OCI-LY7 (cell line): ENCODE measurements around the gene KREMEN1. TPM values are rescaled to one million over a fixed set of nuclear protein-coding genes. Genes with fewer than 3 reads are reported as not detected.

Source experiments
- BruUV-seq: library from RNA; stranded (reverse); fragments of 400-500 nt; replicated peaks from 2 replicates; lab custom pipeline; 2021; lab: Mats Ljungman, UMichigan
- CTCF ChIA-PET: fragments of 300-600 bp; sonication (Branson Sonifier 250); formaldehyde crosslinking; loops from one replicate; lab custom pipeline; 2022; ENCODE audit warnings: antibody characterized with exemption; ENCODE audit not compliant: unreplicated experiment; lab: Charles Lee
- POLR2A ChIA-PET: fragments of 300-600 bp; sonication (Branson Sonifier 250); formaldehyde crosslinking; loops from one replicate; lab custom pipeline; 2022; ENCODE audit warnings: antibody characterized with exemption; lab: Charles Lee
- DNase-seq: peaks from one replicate; pipeline ENCODE4 v3.0.0-alpha.2; 2015; ENCODE audit warnings: low spot score
- H2AFZ ChIP-seq: fragments of 200-600 bp; sonication (generic), shearing (Covaris generic); 2 replicates; pipeline ENCODE4 v1.6.1; 2014; ENCODE audit warnings: mild to moderate bottlenecking, antibody characterized with exemption, low read length, moderate library complexity
- H3K27ac ChIP-seq: fragments of 200-600 bp; sonication (generic); 2 replicates; pipeline ENCODE4 v1.5.1; 2014; ENCODE audit warnings: mixed run types, low read depth, mild to moderate bottlenecking, moderate library complexity, low read length, inconsistent platforms; ENCODE audit not compliant: poor library complexity, severe bottlenecking
- H3K36me3 ChIP-seq: fragments of 200-600 bp; sonication (generic); 2 replicates; pipeline ENCODE4 v1.6.1; 2014; ENCODE audit warnings: mild to moderate bottlenecking, antibody characterized with exemption, low read length, moderate library complexity, mixed read lengths; ENCODE audit not compliant: insufficient read depth
- H3K4me1 ChIP-seq: fragments of 200-600 bp; sonication (generic); 2 replicates; pipeline ENCODE4 v1.5.1; 2014; ENCODE audit warnings: mild to moderate bottlenecking, low read length; ENCODE audit not compliant: insufficient read depth, poor library complexity, severe bottlenecking
- H3K4me2 ChIP-seq: fragments of 200-600 bp; sonication (generic); 2 replicates; pipeline ENCODE4 v1.6.1; 2014; ENCODE audit warnings: mild to moderate bottlenecking, low read length
- H3K4me3 ChIP-seq: fragments of 200-600 bp; sonication (generic); 2 replicates; pipeline ENCODE4 v1.5.1; 2014; ENCODE audit warnings: mild to moderate bottlenecking, low read depth, low read length; ENCODE audit not compliant: poor library complexity, severe bottlenecking
- H3K79me2 ChIP-seq: fragments of 200-600 bp; sonication (generic); 2 replicates; pipeline ENCODE4 v1.6.1; 2016; ENCODE audit warnings: low read depth, mild to moderate bottlenecking, low read length, moderate library complexity, mixed read lengths; ENCODE audit not compliant: insufficient read depth
- H3K9me2 ChIP-seq: fragments of 200-600 bp; sonication (generic); 2 replicates; pipeline ENCODE4 v1.6.1; 2016; ENCODE audit warnings: mild to moderate bottlenecking, low read length, mixed read lengths; ENCODE audit not compliant: insufficient read depth
- H3K9me3 ChIP-seq: fragments of 200-600 bp; sonication (generic); 2 replicates; pipeline ENCODE4 v1.6.1; 2014; ENCODE audit warnings: mild to moderate bottlenecking, mixed run types, low read length, mixed read lengths
- H4K20me1 ChIP-seq: fragments of 200-600 bp; sonication (generic); 2 replicates; pipeline ENCODE4 v1.6.1; 2014; ENCODE audit warnings: mild to moderate bottlenecking, antibody characterized with exemption, low read length, moderate library complexity, mixed read lengths; ENCODE audit not compliant: insufficient read depth
- CTCF ChIP-seq: fragments of 200-600 bp; sonication (generic); conservative IDR thresholded peaks from 2 replicates; pipeline ENCODE4 v1.5.1; 2014; ENCODE audit warnings: mild to moderate bottlenecking, antibody characterized with exemption, low read length, moderate library complexity, mixed read lengths
- EZH2phosphoT487 ChIP-seq: fragments of 200-600 bp; sonication (generic); IDR thresholded peaks from 2 replicates; pipeline ENCODE4 v1.6.1; 2018; ENCODE audit warnings: low read depth, borderline replicate concordance, mild to moderate bottlenecking, mixed run types, antibody characterized with exemption, low read length, moderate library complexity, mixed read lengths
- intact Hi-C: fragments of 100-400 bp; cut with micrococcal nuclease; formaldehyde crosslinking; loops from one replicate; pipeline ENCODE4 v1.10.0; 2022; ENCODE audit not compliant: unreplicated experiment
- total RNA-seq, 2 experiments: library from RNA; depleted of rRNA in 1 of 2; stranded (reverse); fragments of >200 nt in 1 of 2; shearing (Covaris generic) in 1 of 2; gene quantifications; 2 replicates each; pipeline ENCODE4 v1.2.3, GENCODE V29; 2014 to 2022

Gene KREMEN1
- total RNA-seq, 2 experiments from 2014 or later: not detected

- ChIA-PET CTCF (no interaction called here), POLR2A (no interaction called here)
- intact Hi-C loops: no loop called here
- TF ChIP-seq CTCF (no peak), EZH2phosphoT487 (no peak)
- H2AFZ ChIP-seq: no peak overlapping the region
- no peaks in the 10 kb centered on the region for H3K9me3 ChIP-seq
- H3K4me1 ChIP-seq: no peaks in the 10 kb centered on the region
- H3K36me3 ChIP-seq: no peaks in the 10 kb centered on the region
- DNase-seq: no peak
- H3K27ac ChIP-seq: no peak overlapping the region
- H3K4me3 ChIP-seq: no peak overlapping the region
- H3K4me2 ChIP-seq: no peak overlapping the region
- no peaks in the 10 kb centered on the region for H3K79me2 ChIP-seq
- no peaks in the 10 kb centered on the region for H3K9me2 ChIP-seq
- no peaks in the 10 kb centered on the region for H4K20me1 ChIP-seq
- no TSS peak for BruUV-seq
Measured at GRCh38 chr22:29184849-29185490, 112.1 kb downstream of the KREMEN1 start.

- no TSS peak for BruUV-seq
- Histone ChIP-seq H3K4me2 (no peak overlapping the region), H3K4me3 (no peak overlapping the region), H2AFZ (no peak overlapping the region), H3K9me3 (no peaks in the 10 kb centered on the region), H3K4me1 (no peaks in the 10 kb centered on the region), H4K20me1 (no peaks in the 10 kb centered on the region), H3K27ac (no peak overlapping the region), H3K36me3 (no peaks in the 10 kb centered on the region), H3K79me2 (no peaks in the 10 kb centered on the region), H3K9me2 (no peaks in the 10 kb centered on the region)
- no peak for DNase-seq
- ChIA-PET CTCF (no interaction called here), POLR2A (interaction anchor here (0.7 kb wide), 1 partner anchor 311 kb away, joined by 3 read pairs; no protein-coding TSS in a partner anchor)
- TF ChIP-seq EZH2phosphoT487 (no peak), CTCF (no peak)
- intact Hi-C loops: no loop called here
Measured at GRCh38 chr22:29186302-29186701, 113.5 kb downstream of the KREMEN1 start.

GRCh38 chr22:29187831-29188230 is 115.0 kb downstream of the KREMEN1 start:
- no peak overlapping the region for H2AFZ ChIP-seq
- BruUV-seq: no TSS peak
- no peak overlapping the region for H3K4me2 ChIP-seq
- POLR2A ChIA-PET: no interaction called here
- intact Hi-C loops: no loop called here
- H3K4me1 ChIP-seq: no peaks in the 10 kb centered on the region
- DNase-seq: no peak
- H3K27ac ChIP-seq: no peak overlapping the region
- no peak overlapping the region for H3K4me3 ChIP-seq
- H3K79me2 ChIP-seq: no peaks in the 10 kb centered on the region
- H4K20me1 ChIP-seq: no peaks in the 10 kb centered on the region
- CTCF ChIA-PET: no interaction called here
- no peaks in the 10 kb centered on the region for H3K9me2 ChIP-seq
- TF ChIP-seq CTCF (no peak), EZH2phosphoT487 (no peak)
- H3K9me3 ChIP-seq: no peaks in the 10 kb centered on the region
- no peaks in the 10 kb centered on the region for H3K36me3 ChIP-seq
